Measurements from ENCODE around the gene HHAT. TPM values are rescaled to one million over a fixed set of nuclear protein-coding genes. Genes with fewer than 3 reads are reported as not detected.

HHAT gene
- total RNA-seq, 1 donor: 2.4 TPM

DNA sequence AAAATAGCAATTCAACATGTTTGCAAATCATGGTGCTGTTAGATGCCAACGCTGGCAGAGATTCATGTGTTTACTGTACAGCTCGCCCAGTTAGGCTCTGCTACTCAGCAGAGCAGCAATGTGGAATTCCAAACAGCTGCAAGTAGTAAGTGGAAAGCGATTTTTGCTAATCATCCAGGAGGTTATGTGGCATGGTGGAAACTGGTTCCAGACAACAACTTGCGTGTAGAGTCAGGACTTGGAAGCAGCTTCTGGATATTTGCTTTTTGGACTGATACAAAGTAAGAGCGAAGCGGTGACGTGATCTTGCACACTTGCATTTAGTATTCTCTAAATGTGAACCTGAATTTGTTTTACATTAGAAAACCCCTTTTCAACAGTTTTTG, 27.1 kb upstream of the HHAT start:
- H3K27me3 ChIP-seq (ENCODE audit: insufficient read depth, low read length): no peaks in the 10 kb centered on the region
- no peaks in the 10 kb centered on the region for H3K4me1 ChIP-seq (ENCODE audit: insufficient read depth, low read length)
- H3K9me3 ChIP-seq (ENCODE audit: low read depth, low read length): no peaks in the 10 kb centered on the region
- H3K4me3 ChIP-seq (ENCODE audit: low read length): no peak overlapping the region

DNA sequence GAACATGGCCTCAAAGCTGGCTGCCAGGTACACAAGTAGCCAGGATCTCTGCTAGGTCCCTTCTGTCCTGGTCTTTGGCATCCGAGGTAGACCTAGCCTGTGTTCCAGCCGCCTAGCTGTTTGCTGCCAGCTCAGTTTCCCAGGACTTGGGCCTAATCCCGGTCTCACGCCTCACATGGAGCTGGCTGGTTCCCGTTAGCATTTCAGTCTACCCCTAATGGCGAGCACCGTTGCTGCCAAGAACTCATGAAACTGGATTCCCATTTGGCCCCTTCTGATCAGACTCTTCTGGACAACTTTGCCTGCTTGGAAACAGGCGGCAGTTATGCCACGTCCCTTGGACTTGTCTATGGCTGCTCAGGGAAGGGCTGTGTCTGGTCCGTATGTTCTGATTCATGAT, 26.2 kb upstream of the HHAT start:
- Histone ChIP-seq H3K4me1 (ENCODE audit: insufficient read depth, low read length) (no peaks in the 10 kb centered on the region), H3K4me3 (ENCODE audit: low read length) (no peak overlapping the region), H3K9me3 (ENCODE audit: low read depth, low read length) (no peaks in the 10 kb centered on the region), H3K27me3 (ENCODE audit: insufficient read depth, low read length) (no peaks in the 10 kb centered on the region)

DNA sequence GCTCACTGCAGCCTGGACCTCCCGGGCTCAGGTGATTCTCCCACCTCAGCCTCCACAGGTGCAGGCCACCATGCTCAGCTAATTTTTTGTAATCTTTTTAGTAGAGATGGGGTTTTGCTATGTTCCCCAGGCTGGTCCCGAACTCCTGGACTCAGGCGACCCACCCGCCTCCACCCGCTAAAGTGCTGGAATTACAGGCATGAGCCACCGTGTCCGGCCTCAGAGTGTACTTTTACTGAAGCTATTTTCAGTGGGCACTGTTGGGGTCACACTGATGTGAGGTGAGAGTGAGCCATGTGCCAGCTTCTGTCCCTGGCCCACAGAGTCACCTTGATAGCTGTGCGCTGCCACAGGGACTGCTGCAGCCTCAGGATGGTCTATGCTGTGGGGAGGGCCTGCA, 25.3 kb upstream of the HHAT start:
- H3K27me3 ChIP-seq (ENCODE audit: insufficient read depth, low read length): no peaks in the 10 kb centered on the region
- H3K4me1 ChIP-seq (ENCODE audit: insufficient read depth, low read length): no peaks in the 10 kb centered on the region
- no peaks in the 10 kb centered on the region for H3K9me3 ChIP-seq (ENCODE audit: low read depth, low read length)
- no peak overlapping the region for H3K4me3 ChIP-seq (ENCODE audit: low read length)

DNA sequence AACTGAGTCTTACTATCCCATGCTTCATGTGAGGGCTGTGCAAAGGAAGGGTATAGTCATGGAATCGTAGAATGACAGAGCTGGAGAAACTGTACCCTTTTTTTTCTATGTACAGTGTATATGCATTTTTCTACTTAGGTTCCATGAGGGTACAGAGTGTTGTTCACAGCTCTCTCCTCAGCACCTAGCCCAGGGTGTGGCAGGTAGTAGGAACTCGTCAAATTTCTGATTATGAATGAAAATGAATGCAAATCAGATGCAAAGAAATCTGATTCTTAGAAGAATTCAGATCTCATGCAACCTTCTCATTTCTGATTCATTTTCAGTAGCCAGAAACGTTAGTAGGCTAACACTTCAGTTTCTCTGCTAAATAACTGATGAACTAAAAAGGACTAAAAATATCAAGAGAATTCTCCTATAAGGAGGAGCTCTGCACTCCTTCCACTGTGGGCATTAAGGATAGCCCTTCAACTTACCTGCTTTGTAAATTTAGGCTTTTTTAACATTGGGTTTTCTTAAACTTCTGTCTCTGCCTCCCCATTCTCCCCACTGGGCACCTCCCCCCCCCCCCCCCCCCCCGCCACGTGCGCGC, 18.0 kb upstream of the HHAT start:
- Histone ChIP-seq H3K9me3 (ENCODE audit: low read depth, low read length) (no peaks in the 10 kb centered on the region), H3K27me3 (ENCODE audit: insufficient read depth, low read length) (peaks cover 14% of the 10 kb centered on the region), H3K4me1 (ENCODE audit: insufficient read depth, low read length) (peaks cover 7% of the 10 kb centered on the region), H3K4me3 (ENCODE audit: low read length) (no peak overlapping the region)

DNA sequence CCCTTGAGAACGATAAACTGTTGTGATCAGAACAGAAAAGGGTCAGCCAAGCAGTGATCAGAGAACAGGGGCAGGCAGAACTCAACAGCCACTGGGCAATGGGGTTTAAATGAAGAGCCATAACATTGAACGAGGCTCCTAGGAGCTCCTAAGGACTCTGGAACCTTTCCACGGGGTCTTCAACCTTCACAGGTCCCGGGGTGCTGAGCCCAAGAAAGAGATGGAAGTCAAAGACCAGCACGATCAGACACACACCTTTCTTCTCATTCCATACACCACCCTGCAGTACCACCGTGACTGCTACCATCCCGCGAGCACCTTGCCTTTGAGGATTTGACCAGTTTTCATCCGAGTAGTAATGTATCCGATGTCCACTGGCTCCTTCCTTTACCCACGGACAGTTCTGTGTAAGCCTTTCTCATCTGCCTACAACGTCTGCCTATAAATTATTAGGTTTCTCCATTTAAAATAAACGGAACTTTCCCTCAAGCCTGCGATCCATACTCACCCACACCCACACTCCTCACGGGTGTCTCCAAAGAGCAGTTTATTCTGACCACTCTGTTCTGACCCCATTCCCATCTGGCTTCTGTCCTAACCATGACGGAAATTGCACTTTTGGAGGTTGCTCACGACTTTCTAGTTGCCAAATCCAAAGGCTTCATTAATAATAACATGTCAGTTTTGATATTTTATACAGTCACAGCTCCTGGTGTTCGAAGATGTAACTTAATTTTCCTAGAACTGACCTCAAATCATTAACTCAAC, 16.8 kb upstream of the HHAT start:
- Histone ChIP-seq H3K9me3 (ENCODE audit: low read depth, low read length) (no peaks in the 10 kb centered on the region), H3K4me1 (ENCODE audit: insufficient read depth, low read length) (peaks cover 7% of the 10 kb centered on the region), H3K27me3 (ENCODE audit: insufficient read depth, low read length) (peaks cover 14% of the 10 kb centered on the region), H3K4me3 (ENCODE audit: low read length) (no peak overlapping the region)

DNA sequence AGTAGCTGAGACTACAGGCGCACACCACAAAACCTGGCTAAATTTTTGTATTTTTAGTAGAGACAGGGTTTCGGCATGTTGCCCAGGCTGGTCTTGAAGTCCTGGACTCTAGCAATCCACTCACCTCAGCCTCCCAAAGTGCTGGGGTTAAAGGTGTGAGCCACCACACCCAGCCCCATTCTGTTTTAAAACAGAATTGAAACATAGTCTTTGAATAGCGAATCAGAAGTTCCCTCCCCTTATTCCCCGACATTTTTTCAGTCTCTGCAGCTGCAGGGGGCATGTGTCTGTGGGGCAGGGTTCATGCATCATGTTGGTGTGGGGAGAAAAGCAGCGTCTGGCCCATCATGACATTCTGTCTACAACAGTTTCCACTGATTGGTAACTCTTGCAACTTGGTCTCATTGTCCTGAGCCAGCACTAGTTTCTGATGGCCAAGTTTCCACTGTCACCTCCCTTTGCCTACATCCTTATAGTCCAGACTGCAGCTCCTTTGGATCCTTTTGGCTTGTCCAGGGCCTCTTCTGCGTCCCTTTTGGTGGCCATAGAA, 15.6 kb upstream of the HHAT start:
- Histone ChIP-seq H3K4me3 (ENCODE audit: low read length) (no peak overlapping the region), H3K9me3 (ENCODE audit: low read depth, low read length) (no peaks in the 10 kb centered on the region), H3K4me1 (ENCODE audit: insufficient read depth, low read length) (peaks cover 7% of the 10 kb centered on the region), H3K27me3 (ENCODE audit: insufficient read depth, low read length) (peaks cover 18% of the 10 kb centered on the region)

DNA sequence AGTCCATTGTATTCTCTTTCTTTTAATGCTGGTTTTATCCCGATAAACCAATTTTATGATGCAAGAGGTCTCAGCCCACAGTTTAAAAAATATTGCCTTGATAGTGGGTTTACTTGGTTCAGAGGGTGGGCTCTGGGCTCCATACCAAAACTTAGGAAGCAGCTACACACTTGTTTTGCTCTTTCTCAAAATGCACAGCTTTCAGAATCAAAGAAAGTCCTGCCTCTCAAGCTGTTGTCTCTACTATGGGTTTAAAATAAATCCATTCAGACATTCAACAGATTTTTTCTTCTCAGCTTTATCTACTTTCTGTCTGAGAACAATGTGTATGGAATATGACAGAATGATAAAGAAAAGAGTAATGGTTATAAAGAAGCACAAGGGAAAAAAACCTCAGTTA, 14.8 kb upstream of the HHAT start:
- Histone ChIP-seq H3K9me3 (ENCODE audit: low read depth, low read length) (no peaks in the 10 kb centered on the region), H3K4me1 (ENCODE audit: insufficient read depth, low read length) (peaks cover 7% of the 10 kb centered on the region), H3K4me3 (ENCODE audit: low read length) (no peak overlapping the region)

DNA sequence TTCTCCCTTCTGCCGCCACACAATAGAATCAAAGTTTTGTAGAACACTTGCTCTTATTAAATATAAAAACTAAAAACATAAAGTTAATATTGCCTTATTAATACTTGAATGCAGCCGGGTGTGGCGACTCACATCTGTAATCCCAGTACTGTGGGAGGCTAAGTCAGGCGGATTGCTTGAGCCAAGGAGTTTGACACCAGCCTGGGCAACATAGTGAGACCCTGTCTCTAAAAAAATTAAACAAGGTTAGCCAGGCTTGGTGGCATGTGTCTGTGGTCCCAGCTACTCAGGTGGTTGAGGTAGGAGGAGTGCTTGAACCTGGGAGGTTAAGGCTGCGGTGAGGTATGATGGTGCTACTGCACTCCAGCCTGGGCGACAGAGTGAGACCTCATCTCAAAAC, 13.2 kb upstream of the HHAT start:
- H3K27me3 ChIP-seq (ENCODE audit: insufficient read depth, low read length): peaks cover 6% of the 10 kb centered on the region
- no peak overlapping the region for H3K4me3 ChIP-seq (ENCODE audit: low read length)
- peaks cover 7% of the 10 kb centered on the region for H3K4me1 ChIP-seq (ENCODE audit: insufficient read depth, low read length)
- H3K9me3 ChIP-seq (ENCODE audit: low read depth, low read length): no peaks in the 10 kb centered on the region

More for the DNA sequence above, 14.8 kb upstream of the HHAT start:
- peaks cover 15% of the 10 kb centered on the region for H3K27me3 ChIP-seq (ENCODE audit: insufficient read depth, low read length)

DNA sequence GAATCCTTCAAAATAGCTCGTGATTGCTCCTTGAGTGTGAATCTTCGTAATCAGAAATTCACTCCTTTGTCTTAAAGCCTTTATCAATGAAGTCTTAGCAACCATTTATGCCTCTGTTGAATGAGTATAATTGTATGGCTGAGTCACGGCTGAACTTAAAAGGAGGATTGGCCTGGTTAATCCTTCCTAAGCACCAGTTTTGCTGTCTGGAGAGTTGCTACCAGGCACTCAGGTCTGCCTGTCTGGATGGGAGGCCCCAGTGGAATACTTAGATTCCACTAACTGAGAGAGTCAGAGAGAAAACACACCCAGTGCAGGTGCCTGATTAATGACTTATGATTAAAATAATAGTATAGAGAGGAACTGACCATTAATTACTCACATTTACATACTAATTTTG, 7.6 kb upstream of the HHAT start:
- Histone ChIP-seq H3K4me1 (ENCODE audit: insufficient read depth, low read length) (no peaks in the 10 kb centered on the region), H3K4me3 (ENCODE audit: low read length) (no peak overlapping the region), H3K9me3 (ENCODE audit: low read depth, low read length) (no peaks in the 10 kb centered on the region), H3K27me3 (ENCODE audit: insufficient read depth, low read length) (peaks cover 3% of the 10 kb centered on the region)

DNA sequence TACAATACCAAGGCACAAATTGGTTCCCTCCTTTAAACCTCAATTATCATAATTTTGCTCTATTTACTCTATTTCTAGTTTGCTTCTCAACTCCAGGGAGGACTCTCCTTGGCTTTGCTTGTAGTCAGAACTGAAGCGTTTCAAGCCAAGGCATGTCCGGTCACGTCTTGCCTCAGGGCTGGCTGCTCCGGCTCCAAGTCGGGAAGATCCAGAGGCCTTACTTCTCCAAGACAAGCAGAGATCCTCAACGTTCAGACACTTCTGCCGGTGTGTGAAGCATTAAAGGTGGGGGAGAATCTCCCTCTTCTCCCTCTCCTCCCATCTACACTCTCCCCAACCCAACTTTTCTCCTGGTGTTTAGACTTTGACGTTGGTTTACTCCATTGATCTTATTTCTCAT, 7.2 kb upstream of the HHAT start:
- H3K9me3 ChIP-seq (ENCODE audit: low read depth, low read length): no peaks in the 10 kb centered on the region
- H3K4me1 ChIP-seq (ENCODE audit: insufficient read depth, low read length): no peaks in the 10 kb centered on the region
- no peak overlapping the region for H3K4me3 ChIP-seq (ENCODE audit: low read length)
- H3K27me3 ChIP-seq (ENCODE audit: insufficient read depth, low read length): peaks cover 3% of the 10 kb centered on the region

DNA sequence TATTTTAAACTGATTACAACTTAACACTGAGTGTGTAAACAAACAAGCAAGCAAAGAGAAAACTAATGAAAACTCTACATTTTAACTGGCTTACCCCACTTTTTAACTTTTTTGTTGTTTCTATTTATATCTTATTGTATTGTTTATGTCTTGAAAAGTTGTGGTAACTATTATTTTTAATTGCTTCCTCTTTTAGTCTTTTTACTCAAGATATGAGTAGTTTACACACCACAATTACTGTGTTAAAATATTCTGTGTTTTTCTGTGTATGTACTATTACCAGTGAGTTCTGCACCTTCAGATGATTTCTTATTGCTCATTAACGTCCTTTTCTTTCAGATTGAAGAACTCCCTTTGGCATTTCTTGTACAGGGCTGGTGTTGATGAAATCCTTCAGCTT, 4.7 kb upstream of the HHAT start:
- Histone ChIP-seq H3K4me1 (ENCODE audit: insufficient read depth, low read length) (peaks cover 8% of the 10 kb centered on the region), H3K9me3 (ENCODE audit: low read depth, low read length) (no peaks in the 10 kb centered on the region), H3K27me3 (ENCODE audit: insufficient read depth, low read length) (no peaks in the 10 kb centered on the region), H3K4me3 (ENCODE audit: low read length) (no peak overlapping the region)

DNA sequence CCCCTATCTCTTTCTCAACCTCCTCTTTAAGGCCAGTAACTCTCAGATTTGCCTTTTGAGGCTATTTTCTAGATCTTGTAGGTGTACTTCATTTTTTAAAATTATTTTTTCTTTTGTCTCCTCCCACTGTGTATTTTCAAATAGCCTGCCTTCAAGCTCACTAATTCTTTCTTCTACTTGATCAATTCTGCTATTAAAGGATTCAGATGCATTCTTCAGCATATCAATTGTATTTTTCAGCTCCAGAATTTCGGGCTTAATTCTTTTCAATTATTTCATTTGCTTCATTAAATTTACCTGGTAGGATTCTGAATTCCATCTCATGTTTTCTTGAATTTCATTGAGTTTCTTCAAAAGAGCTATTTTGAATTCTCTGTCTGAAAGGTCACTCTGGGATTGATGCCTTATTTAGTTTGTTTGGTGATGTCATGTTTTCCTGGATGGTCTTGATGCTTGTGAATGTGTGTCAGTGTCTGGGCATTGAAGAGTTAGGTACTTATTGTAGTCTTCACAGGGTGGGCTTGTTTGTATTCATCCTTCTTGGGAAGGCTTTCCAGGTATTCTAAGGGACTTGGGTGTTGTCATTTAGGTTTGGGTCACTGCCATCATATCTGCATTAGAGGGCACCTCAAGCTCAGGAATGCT, 3.6 kb upstream of the HHAT start:
- Histone ChIP-seq H3K27me3 (ENCODE audit: insufficient read depth, low read length) (no peaks in the 10 kb centered on the region), H3K4me3 (ENCODE audit: low read length) (no peak overlapping the region)

DNA sequence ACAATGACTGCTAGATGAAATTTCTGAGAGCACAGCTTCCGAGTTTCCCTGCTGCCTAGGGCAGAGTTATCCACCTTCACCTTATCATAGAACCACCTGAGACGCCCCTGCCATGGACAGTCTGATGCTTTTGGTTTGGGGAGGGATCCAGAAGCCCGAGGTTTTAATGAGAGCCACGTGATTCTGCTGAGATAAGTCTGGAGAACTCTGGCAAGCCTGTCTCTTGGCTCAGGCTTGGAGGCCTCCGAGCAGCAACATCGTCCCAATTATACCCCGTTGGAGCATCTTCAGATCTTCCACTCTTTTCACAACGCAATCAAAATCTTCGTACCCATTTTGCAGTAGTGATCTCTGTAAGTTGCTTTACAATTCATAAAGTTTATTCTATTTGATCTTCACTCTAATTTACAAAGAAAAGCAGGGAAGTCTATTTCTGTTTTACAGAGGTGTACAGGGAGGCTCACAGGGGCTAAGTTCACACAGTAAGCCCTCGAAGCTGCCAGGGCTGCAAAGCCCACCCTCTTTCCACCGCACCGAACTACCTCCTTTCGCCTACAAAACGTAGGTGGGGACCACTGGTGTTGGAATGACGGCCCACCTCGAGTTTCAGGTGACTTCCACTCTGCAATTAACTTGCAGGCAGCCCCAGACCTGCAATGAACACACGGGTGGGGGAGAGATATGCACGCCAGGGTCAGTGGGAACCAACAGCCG, 513 bp upstream of the HHAT start:
- Histone ChIP-seq H3K9me3 (ENCODE audit: low read depth, low read length) (no peaks in the 10 kb centered on the region), H3K4me1 (ENCODE audit: insufficient read depth, low read length) (peaks cover 14% of the 10 kb centered on the region), H3K4me3 (ENCODE audit: low read length) (peak overlapping the region; percentile 78), H3K27me3 (ENCODE audit: insufficient read depth, low read length) (no peaks in the 10 kb centered on the region)

More for the DNA sequence above, 3.6 kb upstream of the HHAT start:
- Histone ChIP-seq H3K9me3 (ENCODE audit: low read depth, low read length) (no peaks in the 10 kb centered on the region), H3K4me1 (ENCODE audit: insufficient read depth, low read length) (peaks cover 14% of the 10 kb centered on the region)

DNA sequence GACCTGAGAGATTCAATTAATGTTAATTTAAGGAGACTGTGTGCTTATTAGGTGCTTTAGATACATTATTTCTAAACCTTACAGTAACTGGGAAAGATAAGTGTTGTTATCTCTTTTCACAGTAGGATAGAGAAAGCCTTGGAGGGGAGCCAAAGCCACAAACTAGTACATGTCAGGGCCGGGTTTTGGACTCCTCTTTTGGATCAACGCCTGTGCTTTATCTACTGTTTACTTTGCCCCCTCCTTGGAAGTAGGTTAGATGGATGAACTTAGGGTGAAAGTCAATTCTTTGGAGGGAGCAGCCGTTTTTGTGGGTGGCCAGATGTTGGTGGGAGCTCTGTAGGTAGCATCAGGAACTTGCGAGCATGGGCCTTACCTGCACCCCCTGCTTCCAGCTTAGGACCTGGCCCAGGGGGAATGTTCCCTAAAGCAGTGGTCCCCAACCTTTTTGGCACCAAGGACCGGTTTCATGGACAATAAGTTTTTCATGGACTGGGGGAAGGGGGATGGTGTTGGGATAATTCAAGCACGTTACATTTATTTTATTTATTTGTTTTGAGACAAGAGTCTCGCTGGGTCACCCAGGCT, 1.7 kb downstream of the HHAT start:
- no peaks in the 10 kb centered on the region for H3K9me3 ChIP-seq (ENCODE audit: low read depth, low read length)
- H3K4me1 ChIP-seq (ENCODE audit: insufficient read depth, low read length): peaks cover 14% of the 10 kb centered on the region
- no peaks in the 10 kb centered on the region for H3K27me3 ChIP-seq (ENCODE audit: insufficient read depth, low read length)
- no peak overlapping the region for H3K4me3 ChIP-seq (ENCODE audit: low read length)

DNA sequence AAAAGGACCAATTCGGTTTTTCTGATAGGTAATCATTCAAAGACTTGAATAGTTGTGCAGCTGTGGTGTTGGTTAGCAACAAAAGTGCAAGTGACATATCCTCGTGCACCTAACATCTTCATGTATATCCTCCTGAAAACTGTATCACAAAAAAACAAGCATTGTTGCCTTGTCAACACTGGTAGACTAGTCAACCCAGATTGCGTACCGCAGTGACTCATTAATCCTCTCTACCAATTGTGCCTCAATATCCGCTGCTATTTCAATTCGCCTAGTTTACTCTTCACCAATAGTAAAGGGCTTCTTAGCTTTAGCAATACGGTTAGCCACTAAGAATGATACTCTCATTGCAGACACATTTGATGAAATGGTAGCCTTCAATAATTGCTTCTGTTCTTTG, 3.5 kb downstream of the HHAT start:
- Histone ChIP-seq H3K27me3 (ENCODE audit: insufficient read depth, low read length) (no peaks in the 10 kb centered on the region), H3K4me1 (ENCODE audit: insufficient read depth, low read length) (peaks cover 14% of the 10 kb centered on the region), H3K4me3 (ENCODE audit: low read length) (no peak overlapping the region), H3K9me3 (ENCODE audit: low read depth, low read length) (no peaks in the 10 kb centered on the region)

All from mononuclear cell (primary cell).